Transverse colon (tissue), 4 donors: ENCODE results near the gene DISP3. TPM values are rescaled to one million over a fixed set of nuclear protein-coding genes. Genes with fewer than 3 reads are reported as not detected.

ENCODE experiments used
- DNase-seq: peaks from one replicate; pipeline ENCODE4 v3.0.0-alpha.2; 2019
- H3K27ac ChIP-seq, 4 donors: fragments of 200-600 bp; sonication (generic); 2 replicates each; pipeline ENCODE4 v1.5.1; 2016 to 2018; ENCODE audit warnings: inconsistent platforms in 4 of 4
- H3K27me3 ChIP-seq: fragments of 200-600 bp; sonication (generic); 2 replicates; pipeline ENCODE4 v1.5.1; 2017; ENCODE audit warnings: inconsistent platforms
- H3K36me3 ChIP-seq, 4 donors: fragments of 200-600 bp; sonication (generic); 2 replicates each; pipeline ENCODE4 v1.5.1; 2017 to 2019; ENCODE audit warnings: inconsistent platforms in 4 of 4
- H3K4me1 ChIP-seq, 4 donors: fragments of 200-600 bp; sonication (generic); 2 replicates each; pipeline ENCODE4 v1.5.1; 2017 to 2020; ENCODE audit warnings: inconsistent platforms in 4 of 4
- H3K4me3 ChIP-seq, 4 donors: fragments of 200-600 bp; sonication (generic); 1 replicate in 1 of 4; 2 replicates in 3 of 4; pipeline versions ENCODE4 v1.5.1 to v1.6.1; 2017 to 2019; ENCODE audit warnings: inconsistent platforms in 4 of 4
- H3K9me3 ChIP-seq, 2 donors: fragments of 200-600 bp; sonication (generic); 2 replicates each; pipeline ENCODE4 v1.5.1; 2017 to 2019; ENCODE audit warnings: inconsistent platforms in 2 of 2
- EP300 ChIP-seq: sonication (generic); formaldehyde crosslinking; IDR thresholded peaks from one replicate; pipeline ENCODE4 v1.6.1; 2017; ENCODE audit warnings: antibody characterized with exemption, low read depth
- POLR2A ChIP-seq: fragments of 450-650 bp; IDR thresholded peaks from one replicate; pipeline ENCODE4 v1.6.1; 2016; ENCODE audit warnings: antibody characterized with exemption, mild to moderate bottlenecking, moderate library complexity
- POLR2AphosphoS5 ChIP-seq, 3 donors: sonication (generic); formaldehyde crosslinking; IDR thresholded peaks; one replicate each; pipeline ENCODE4 v1.6.1; 2016; ENCODE audit warnings: antibody characterized with exemption in 3 of 3
- WGBS, 2 donors: methylation state at CpG; one replicate each; pipeline ENCODE4 v1.1.5; 2018; ENCODE audit warnings: low coverage in 1 of 2; 5-methylcytosine and 5-hydroxymethylcytosine counted together
- in situ Hi-C, 4 donors: fragments of 200-750 bp; cut with MboI; loops; one replicate each; pipeline versions ENCODE4 v1.15.0 to v1.15.1; 2017; ENCODE audit warnings: low sequenced_read_pairs in 3 of 4, low pct_ligation_motif_present in 1 of 4, low pct_unique_long_range_greater_than_20kb in 1 of 4
- intact Hi-C: fragments of 100-400 bp; cut with DNase I; formaldehyde crosslinking; loops from one replicate; pipeline ENCODE4 v1.15.1; 2023; ENCODE audit warnings: low total_unique reads
- total RNA-seq, 4 donors: library from RNA; depleted of rRNA; stranded (reverse); fragments of >200 nt; gene quantifications; one replicate each; pipeline ENCODE4 v1.1.0, GENCODE V29; 2016
- TF ChIP-seq, protein P1 (sequence below), 5 experiments: fragments of 200-600 bp in 3 of 5; fragments of 450-650 bp in 2 of 5; sonication (generic) in 3 of 5; IDR thresholded peaks; 1 replicate in 2 of 5; 2 replicates in 3 of 5; pipeline ENCODE4 v1.5.1; 2016 to 2017; ENCODE audit warnings: antibody characterized with exemption in 5 of 5, inconsistent platforms in 3 of 5, mild to moderate bottlenecking in 2 of 5, moderate library complexity in 1 of 5

The DISP3 gene
- total RNA-seq, 4 donors from 2014 or later: under 0.01 to 2.6 (median 0.16) TPM; not detected in 1

DNA sequence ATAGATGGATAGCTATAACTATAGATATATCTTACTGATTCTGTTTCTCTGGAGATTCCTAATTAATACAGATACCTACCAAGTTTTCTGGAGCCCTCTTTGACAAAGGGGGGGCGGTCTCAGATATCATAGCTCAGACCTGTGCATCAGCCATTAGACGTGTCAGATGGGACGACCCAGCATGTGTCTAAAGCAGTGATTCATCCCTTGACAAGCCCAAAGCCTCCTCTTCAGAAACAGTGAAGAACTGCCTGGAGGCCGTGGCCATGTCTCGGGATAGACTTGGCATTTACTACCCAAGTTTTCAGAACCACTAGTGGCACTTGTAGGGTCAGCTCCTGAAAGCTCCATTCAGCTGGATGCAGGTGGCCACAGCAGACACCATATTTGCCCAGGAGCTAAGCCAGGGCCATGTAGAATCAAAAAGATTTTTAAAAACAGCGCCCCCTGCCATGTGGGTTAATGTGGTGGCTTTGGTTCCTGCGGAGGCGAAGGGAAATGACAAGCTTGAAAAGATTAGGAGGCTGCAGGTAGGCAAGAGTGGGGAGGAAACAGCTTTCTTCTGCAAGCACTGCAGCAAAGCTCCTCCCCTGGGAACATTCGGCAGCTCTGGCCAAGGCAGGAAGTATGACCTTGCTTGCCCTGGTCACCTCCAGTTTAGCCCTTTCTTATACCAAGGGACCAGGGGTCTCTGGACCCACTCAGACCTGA is 93.1 kb downstream of the DISP3 start:
- Histone ChIP-seq H3K4me1 (no peaks in the 10 kb centered on the region), H3K4me3 (no peak overlapping the region), H3K36me3 (no peaks in the 10 kb centered on the region), H3K9me3 (no peaks in the 10 kb centered on the region), H3K27me3 (peaks cover 17% of the 10 kb centered on the region), H3K27ac (no peak overlapping the region)
- in situ Hi-C loops (no loop called here), intact Hi-C loops (no loop called here)
- no peak for TF ChIP-seq POLR2A
- TF ChIP-seq, protein P1, sequence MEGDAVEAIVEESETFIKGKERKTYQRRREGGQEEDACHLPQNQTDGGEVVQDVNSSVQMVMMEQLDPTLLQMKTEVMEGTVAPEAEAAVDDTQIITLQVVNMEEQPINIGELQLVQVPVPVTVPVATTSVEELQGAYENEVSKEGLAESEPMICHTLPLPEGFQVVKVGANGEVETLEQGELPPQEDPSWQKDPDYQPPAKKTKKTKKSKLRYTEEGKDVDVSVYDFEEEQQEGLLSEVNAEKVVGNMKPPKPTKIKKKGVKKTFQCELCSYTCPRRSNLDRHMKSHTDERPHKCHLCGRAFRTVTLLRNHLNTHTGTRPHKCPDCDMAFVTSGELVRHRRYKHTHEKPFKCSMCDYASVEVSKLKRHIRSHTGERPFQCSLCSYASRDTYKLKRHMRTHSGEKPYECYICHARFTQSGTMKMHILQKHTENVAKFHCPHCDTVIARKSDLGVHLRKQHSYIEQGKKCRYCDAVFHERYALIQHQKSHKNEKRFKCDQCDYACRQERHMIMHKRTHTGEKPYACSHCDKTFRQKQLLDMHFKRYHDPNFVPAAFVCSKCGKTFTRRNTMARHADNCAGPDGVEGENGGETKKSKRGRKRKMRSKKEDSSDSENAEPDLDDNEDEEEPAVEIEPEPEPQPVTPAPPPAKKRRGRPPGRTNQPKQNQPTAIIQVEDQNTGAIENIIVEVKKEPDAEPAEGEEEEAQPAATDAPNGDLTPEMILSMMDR (IDR thresholded peaks at IDR 0.05): peak in 1 of 5 experiments; percentile 7
- DNase-seq: no peak
- WGBS, 2 donors: 29 to 59% methylated on average over 4 to 9 of the region's 9 CpGs

DNA sequence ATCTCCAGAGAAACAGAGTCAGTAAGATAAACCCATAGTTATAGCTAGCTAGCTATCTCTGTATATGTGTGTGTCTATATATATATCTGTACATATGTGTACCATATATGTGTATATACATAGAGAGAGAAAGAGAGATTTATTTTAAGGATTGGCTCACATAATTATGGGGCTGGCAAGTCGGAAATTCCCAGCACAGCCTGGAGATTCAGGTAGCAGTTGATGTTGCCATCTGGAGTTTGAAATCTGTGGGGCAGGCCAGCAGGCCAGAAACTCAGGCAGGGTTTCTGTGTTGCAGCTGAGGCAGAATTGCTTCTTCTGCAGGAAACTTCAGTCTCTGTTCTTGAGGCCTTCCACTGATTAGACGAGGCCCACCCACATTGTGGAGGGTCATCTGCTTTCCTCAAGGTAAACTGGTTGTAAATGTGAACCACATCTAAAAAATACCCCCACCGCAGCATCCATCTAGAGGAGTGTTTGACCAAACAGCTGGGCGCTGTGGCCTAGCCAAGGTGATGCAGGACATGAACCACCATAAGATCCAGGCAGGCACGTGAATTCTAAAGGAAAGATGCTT is 94.2 kb downstream of the DISP3 start:
- Histone ChIP-seq H3K27ac (no peak overlapping the region), H3K9me3 (no peaks in the 10 kb centered on the region), H3K4me1 (no peaks in the 10 kb centered on the region), H3K4me3 (no peak overlapping the region), H3K36me3 (no peaks in the 10 kb centered on the region), H3K27me3 (peaks cover 17% of the 10 kb centered on the region)
- intact Hi-C loops (no loop called here), in situ Hi-C loops (no loop called here)
- WGBS, 2 donors: 83 to 85% methylated on average over 1 to 5 of the region's 5 CpGs
- TF ChIP-seq EP300: no peak
- TF ChIP-seq POLR2A: no peak
- TF ChIP-seq POLR2AphosphoS5 (IDR thresholded peaks at IDR 0.05): no peak
- TF ChIP-seq, protein P1 (IDR thresholded peaks at IDR 0.05): no peak
- no peak for DNase-seq

DNA sequence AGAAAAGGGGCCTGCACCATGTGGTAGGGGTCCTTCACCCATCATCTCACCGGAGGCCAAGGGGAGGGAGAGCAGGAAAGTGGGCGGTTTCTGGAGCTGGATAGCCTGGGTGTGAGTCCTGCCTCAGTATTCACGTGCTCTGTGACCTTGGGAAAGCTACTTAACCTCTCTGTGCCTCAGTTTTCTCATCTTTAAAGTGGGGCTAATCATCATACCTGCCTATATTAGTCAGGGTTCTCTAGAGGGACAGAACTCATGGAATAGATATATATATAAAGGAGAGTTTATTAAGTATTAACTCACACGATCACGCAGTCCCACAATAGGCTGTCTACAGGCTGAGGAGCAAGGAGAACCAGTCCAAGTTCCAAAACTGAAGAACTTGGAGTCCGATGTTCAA is 96.6 kb downstream of the DISP3 start:
- H3K4me1 ChIP-seq: no peaks in the 10 kb centered on the region
- intact Hi-C loops (no loop called here), in situ Hi-C loops (no loop called here)
- no peak overlapping the region for H3K4me3 ChIP-seq
- DNase-seq: no peak
- no peaks in the 10 kb centered on the region for H3K36me3 ChIP-seq
- no peak overlapping the region for H3K27ac ChIP-seq
- no peak for TF ChIP-seq POLR2A
- TF ChIP-seq POLR2AphosphoS5 (IDR thresholded peaks at IDR 0.05): no peak
- TF ChIP-seq, protein P1 (IDR thresholded peaks at IDR 0.05): no peak
- no peak for TF ChIP-seq EP300
- H3K27me3 ChIP-seq: peaks cover 23% of the 10 kb centered on the region
- 60 to 75% methylated on average over 4 to 6 of the region's 6 CpGs for WGBS, 2 donors
- no peaks in the 10 kb centered on the region for H3K9me3 ChIP-seq

DNA sequence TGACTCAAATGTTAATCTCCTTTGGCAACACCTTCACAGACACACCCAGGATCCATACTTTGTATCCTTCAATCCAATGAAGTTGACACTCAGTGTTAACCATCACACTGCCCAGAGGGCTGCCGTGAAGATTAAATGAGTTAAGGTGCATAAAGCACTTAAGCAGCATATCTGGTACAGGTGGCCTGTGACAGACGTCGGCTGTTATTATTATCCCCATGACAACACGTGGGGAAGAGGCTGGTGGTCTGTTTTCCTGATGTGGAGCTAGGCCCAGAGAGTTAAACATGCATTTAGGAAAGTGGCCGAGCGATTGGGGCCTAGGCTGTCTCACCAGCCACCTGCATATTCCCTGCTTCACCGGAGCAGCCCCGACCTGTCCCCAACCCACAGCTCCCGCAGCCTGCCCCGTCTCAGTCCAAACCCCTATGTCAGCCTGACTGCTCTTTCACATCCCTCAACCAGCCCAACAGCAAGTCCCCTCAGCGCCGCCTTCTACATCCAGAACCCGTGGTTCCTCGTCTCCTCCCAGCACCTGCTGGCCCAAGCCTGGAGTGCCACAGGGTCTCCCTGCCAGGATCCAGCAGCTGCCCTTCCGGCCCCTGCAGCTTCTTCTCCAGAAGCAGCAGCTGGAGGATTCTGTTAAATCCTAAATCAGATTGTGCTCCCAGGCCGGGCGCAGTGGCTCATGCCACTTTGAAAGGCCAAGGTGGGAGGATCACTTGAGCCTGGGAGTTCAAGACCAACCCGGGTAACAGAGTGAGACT is 97.3 kb downstream of the DISP3 start:
- no peaks in the 10 kb centered on the region for H3K9me3 ChIP-seq
- no peak overlapping the region for H3K4me3 ChIP-seq
- intact Hi-C loops: no loop called here
- TF ChIP-seq, protein P1 (IDR thresholded peaks at IDR 0.05): no peak
- no peak for TF ChIP-seq POLR2A
- no peak for TF ChIP-seq POLR2AphosphoS5 (IDR thresholded peaks at IDR 0.05)
- no peak for TF ChIP-seq EP300
- H3K4me1 ChIP-seq: no peaks in the 10 kb centered on the region
- no peaks in the 10 kb centered on the region for H3K36me3 ChIP-seq
- no peak overlapping the region for H3K27ac ChIP-seq
- 80% methylated on average over 18 of the region's 18 CpGs; no CpG with 5 or more reads in 1 of the 2 donors for WGBS, 2 donors
- no peak for DNase-seq
- in situ Hi-C loops: no loop called here
- peaks cover 23% of the 10 kb centered on the region for H3K27me3 ChIP-seq
